ENCODE data around the gene S1PR4.

GRCh38 chr19:3190921-3191805 lies 12.6 kb downstream of the S1PR4 start:
- TF ChIP-seq POLR2A (IDR thresholded peaks at IDR 0.05; ENCODE audit: extremely low read depth, insufficient read length) (no peak), MYC (IDR thresholded peaks at IDR 0.05; ENCODE audit: low read depth, low read length) (no peak), CTCF (IDR thresholded peaks at IDR 0.05; ENCODE audit: low read depth, low read length) (no peak)

Data from NB4 (cell line).